Vagina (tissue), 2 donors: ENCODE data around the gene PROZ. TPM values are rescaled to one million over a fixed set of nuclear protein-coding genes. Genes with fewer than 3 reads are reported as not detected.

Experiments
- DNase-seq, 2 donors: peaks; one replicate each; pipeline ENCODE4 v3.0.0-alpha.2; 2017; ENCODE audit errors: extremely low spot score in 2 of 2
- H3K27ac ChIP-seq: fragments of 200-600 bp; sonication (generic); one replicate; pipeline ENCODE4 v1.5.1; 2019
- H3K27me3 ChIP-seq: fragments of 200-600 bp; sonication (generic); one replicate; pipeline ENCODE4 v1.5.1; 2019
- H3K36me3 ChIP-seq, 2 donors: fragments of 200-600 bp; sonication (generic); one replicate each; pipeline ENCODE4 v1.5.1; 2017 to 2019
- H3K4me1 ChIP-seq: fragments of 200-600 bp; sonication (generic); one replicate; pipeline ENCODE4 v1.5.1; 2019
- H3K4me3 ChIP-seq, 2 donors: fragments of 200-600 bp; sonication (generic); 1 replicate in 1 of 2; 2 replicates in 1 of 2; pipeline ENCODE4 v1.5.1; 2016 to 2019
- H3K9me3 ChIP-seq: fragments of 200-600 bp; sonication (generic); one replicate; pipeline ENCODE4 v1.5.1; 2019
- POLR2A ChIP-seq, 2 donors: fragments of 450-650 bp; IDR thresholded peaks; one replicate each; pipeline ENCODE4 v1.6.1; 2017; ENCODE audit warnings: antibody characterized with exemption in 2 of 2, mild to moderate bottlenecking in 2 of 2, moderate library complexity in 2 of 2
- POLR2AphosphoS5 ChIP-seq, 2 donors: sonication (generic); formaldehyde crosslinking; IDR thresholded peaks; one replicate each; pipeline ENCODE4 v1.9.0; 2017; ENCODE audit warnings: antibody characterized with exemption in 2 of 2, mild to moderate bottlenecking in 2 of 2, low read depth in 1 of 2; ENCODE audit not compliant: insufficient read depth in 1 of 2
- intact Hi-C: fragments of 100-400 bp; cut with DNase I; formaldehyde crosslinking; loops from one replicate; pipeline ENCODE4 v1.15.1; 2023
- total RNA-seq: library from RNA; depleted of rRNA; stranded (reverse); fragments of >200 nt; gene quantifications from one replicate; pipeline ENCODE4 v1.2.3, GENCODE V29; 2016
- TF ChIP-seq, protein P1 (sequence below), 3 experiments: fragments of 450-650 bp in 2 of 3; fragments of 200-600 bp in 1 of 3; sonication (generic) in 1 of 3; IDR thresholded peaks; one replicate each; pipeline ENCODE4 v1.5.1; 2017 to 2019; ENCODE audit warnings: antibody characterized with exemption in 3 of 3, mild to moderate bottlenecking in 2 of 3, moderate library complexity in 2 of 3

The PROZ gene
- total RNA-seq, 1 donor from 2014 or later, result not detected

DNA sequence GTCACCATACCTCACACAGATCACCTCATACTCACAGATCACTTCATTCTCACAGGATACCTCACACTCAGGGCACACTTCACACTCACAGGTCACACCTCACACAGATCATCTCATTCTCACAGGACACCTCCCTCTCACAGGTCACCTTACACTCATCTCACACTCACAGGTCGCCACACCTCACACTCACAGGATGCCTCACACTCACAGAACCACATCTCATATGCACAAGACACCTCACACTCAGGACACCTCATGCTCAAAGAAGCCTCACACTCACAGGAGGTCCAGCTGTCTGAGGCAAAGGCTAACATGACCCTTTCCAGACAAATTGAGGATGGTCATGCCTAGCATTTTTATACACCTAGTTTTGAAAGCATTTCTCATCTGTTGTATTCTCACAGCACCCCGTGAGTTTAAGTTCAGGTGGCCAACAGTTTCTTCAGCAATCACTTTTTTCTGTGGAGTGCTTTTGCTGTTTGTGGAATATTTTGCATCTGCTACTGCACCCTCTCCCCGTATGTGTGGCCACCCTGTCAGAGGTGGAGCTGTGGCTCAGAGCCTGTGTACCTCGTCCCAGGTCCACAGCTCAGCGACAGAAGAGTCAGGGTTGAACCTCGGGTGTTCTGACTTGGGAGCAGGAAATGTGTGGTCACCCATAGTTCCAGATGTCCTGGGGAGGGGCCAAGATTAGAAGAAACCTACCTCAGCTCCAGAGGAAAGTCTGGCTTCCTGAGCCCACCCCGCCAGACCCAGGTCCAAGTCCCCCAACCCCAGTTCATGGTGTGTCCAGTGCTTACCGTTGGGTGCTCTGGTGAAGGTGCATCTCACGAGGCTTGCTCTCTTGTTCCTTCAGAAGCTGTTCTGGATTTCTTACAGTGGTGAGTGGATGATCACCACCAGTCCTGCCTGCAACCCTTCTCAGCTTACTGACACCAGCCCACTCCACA lies 45.3 kb upstream of the PROZ start:
- H3K27me3 ChIP-seq, result no peaks in the 10 kb centered on the region
- peaks cover 17% of the 10 kb centered on the region for H3K4me1 ChIP-seq
- no peaks in the 10 kb centered on the region for H3K9me3 ChIP-seq
- intact Hi-C loops, result no loop called here
- TF ChIP-seq POLR2AphosphoS5 (IDR thresholded peaks at IDR 0.05; ENCODE audit: insufficient read depth in 1 of 2, low read depth in 1 of 2), result no peak
- TF ChIP-seq, protein P1, sequence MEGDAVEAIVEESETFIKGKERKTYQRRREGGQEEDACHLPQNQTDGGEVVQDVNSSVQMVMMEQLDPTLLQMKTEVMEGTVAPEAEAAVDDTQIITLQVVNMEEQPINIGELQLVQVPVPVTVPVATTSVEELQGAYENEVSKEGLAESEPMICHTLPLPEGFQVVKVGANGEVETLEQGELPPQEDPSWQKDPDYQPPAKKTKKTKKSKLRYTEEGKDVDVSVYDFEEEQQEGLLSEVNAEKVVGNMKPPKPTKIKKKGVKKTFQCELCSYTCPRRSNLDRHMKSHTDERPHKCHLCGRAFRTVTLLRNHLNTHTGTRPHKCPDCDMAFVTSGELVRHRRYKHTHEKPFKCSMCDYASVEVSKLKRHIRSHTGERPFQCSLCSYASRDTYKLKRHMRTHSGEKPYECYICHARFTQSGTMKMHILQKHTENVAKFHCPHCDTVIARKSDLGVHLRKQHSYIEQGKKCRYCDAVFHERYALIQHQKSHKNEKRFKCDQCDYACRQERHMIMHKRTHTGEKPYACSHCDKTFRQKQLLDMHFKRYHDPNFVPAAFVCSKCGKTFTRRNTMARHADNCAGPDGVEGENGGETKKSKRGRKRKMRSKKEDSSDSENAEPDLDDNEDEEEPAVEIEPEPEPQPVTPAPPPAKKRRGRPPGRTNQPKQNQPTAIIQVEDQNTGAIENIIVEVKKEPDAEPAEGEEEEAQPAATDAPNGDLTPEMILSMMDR (IDR thresholded peaks at IDR 0.05), result no peak
- no peak for TF ChIP-seq POLR2A (IDR thresholded peaks at IDR 0.05)
- DNase-seq, result no peak
- H3K27ac ChIP-seq, result no peak overlapping the region
- H3K4me3 ChIP-seq, result no peak overlapping the region
- H3K36me3 ChIP-seq, result no peaks in the 10 kb centered on the region

DNA sequence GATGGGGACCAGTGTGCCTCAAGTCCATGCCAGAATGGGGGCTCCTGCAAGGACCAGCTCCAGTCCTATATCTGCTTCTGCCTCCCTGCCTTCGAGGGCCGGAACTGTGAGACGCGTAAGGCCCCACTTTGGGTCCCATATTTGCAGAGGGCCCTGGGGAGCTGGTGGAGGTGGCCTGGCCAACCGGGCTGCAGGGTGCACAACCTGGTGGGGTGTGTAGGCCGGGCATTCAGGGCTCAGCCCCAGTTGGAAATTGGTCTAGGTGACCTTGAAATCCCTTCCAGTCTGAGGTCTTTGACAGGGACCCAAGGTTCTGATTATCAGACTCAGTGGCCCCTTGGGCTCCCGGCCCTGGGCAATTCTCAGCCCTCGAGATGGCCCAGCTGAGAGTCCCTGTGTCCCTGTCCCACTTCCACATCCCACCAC lies 44.6 kb upstream of the PROZ start:
- Histone ChIP-seq H3K4me3 (no peak overlapping the region), H3K27me3 (no peaks in the 10 kb centered on the region), H3K4me1 (peaks cover 17% of the 10 kb centered on the region), H3K9me3 (no peaks in the 10 kb centered on the region), H3K36me3 (no peaks in the 10 kb centered on the region), H3K27ac (no peak overlapping the region)
- intact Hi-C loops, result no loop called here
- TF ChIP-seq POLR2AphosphoS5 (IDR thresholded peaks at IDR 0.05; ENCODE audit: insufficient read depth in 1 of 2, low read depth in 1 of 2) (no peak), POLR2A (IDR thresholded peaks at IDR 0.05) (no peak)
- TF ChIP-seq, protein P1 (IDR thresholded peaks at IDR 0.05), result no peak
- no peak for DNase-seq

DNA sequence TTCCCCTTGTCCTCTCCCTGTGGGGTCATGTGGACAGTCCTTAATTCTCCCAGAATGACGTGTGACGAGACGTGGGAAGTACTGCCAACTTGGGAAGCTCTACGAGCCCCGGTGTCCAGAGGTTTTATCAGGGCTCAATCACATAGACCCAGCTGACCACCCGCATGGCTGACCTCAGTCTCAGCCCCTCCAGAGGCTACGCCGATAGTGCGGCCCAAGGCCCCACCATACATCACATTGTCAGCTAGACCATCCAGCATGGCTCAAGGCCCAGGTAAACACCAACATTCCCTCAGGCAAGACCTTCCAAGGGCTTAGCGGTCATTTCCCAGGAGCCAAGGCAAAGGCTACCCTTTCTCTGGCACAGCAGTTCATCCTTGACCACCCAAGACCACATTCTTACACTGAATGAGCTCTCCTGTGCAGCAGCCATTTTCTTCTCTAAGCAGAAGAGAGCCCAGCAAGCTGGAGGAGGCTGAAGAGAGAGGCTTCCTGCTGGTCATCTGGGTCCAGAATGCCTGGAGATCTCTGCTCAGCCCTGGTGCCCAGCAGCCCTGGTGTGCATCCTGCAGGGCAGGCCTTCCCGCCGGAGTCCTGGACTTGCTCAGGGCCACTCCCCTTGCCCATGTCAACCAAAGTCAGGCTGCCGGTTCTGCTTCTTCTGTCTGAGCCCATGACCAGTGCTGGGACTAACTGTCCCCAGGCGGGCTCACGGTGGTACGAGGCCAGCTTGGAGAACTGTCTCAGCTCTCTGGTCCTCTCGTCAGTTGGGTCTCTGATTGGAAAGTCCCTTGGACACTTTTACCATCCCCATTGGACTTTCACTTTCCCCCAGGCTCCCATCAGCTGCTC lies 43.7 kb upstream of the PROZ start:
- intact Hi-C loops, result no loop called here
- H3K4me1 ChIP-seq, result peaks cover 14% of the 10 kb centered on the region
- no peak for DNase-seq
- H3K27ac ChIP-seq, result no peak overlapping the region
- H3K27me3 ChIP-seq, result no peaks in the 10 kb centered on the region
- H3K4me3 ChIP-seq, result no peak overlapping the region
- no peaks in the 10 kb centered on the region for H3K9me3 ChIP-seq
- H3K36me3 ChIP-seq, result no peaks in the 10 kb centered on the region
- TF ChIP-seq, protein P1 (IDR thresholded peaks at IDR 0.05), result no peak
- no peak for TF ChIP-seq POLR2A (IDR thresholded peaks at IDR 0.05)
- no peak for TF ChIP-seq POLR2AphosphoS5 (IDR thresholded peaks at IDR 0.05; ENCODE audit: insufficient read depth in 1 of 2, low read depth in 1 of 2)

DNA sequence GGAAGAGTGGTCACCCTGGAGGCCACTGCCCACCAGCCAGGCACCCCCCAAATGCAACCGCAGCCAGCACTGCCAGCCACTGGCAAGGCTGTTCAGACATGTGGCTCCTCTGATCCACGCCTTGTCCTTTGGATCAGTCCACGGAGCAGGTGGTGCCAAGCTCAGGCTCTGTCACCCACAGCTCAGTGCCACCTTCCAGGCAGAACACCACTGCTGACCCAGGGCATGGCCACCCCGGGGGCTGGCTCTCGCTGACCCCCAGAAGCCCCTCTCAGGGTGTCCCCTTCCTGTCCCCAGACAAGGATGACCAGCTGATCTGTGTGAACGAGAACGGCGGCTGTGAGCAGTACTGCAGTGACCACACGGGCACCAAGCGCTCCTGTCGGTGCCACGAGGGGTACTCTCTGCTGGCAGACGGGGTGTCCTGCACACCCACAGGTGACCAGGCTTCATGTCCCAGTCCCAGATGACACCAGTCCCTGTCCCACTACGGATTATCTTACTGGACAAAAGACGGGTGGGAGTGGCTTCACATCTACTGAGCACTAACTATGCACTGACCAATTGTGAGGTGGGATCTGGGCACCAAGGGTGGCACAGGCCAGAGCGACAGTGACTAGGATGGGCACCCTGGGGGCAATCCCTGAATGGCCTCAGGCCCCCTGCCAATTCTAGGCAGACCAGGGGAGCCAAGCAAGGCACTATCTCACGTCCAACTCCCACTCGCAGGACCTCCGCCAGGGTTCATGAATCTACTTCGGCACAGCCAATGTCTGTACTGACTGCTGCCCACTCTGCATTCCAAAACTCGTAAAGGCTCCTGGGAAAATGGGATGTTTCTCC lies 42.9 kb upstream of the PROZ start:
- no peak for TF ChIP-seq POLR2AphosphoS5 (IDR thresholded peaks at IDR 0.05; ENCODE audit: insufficient read depth in 1 of 2, low read depth in 1 of 2)
- no peak for TF ChIP-seq POLR2A (IDR thresholded peaks at IDR 0.05)
- TF ChIP-seq, protein P1 (IDR thresholded peaks at IDR 0.05), result no peak
- H3K4me1 ChIP-seq, result peaks cover 5% of the 10 kb centered on the region
- no peak overlapping the region for H3K27ac ChIP-seq
- no peaks in the 10 kb centered on the region for H3K36me3 ChIP-seq
- H3K27me3 ChIP-seq, result no peaks in the 10 kb centered on the region
- H3K4me3 ChIP-seq, result no peak overlapping the region
- intact Hi-C loops, result no loop called here
- no peak for DNase-seq
- no peaks in the 10 kb centered on the region for H3K9me3 ChIP-seq
